ENCODE data around the gene LPXN. TPM values are rescaled to one million over a fixed set of nuclear protein-coding genes. Genes with fewer than 3 reads are reported as not detected.
A peak's percentile ranks its signal among the peaks of the same experiment; 100 is the strongest.

LPXN gene
- total RNA-seq, 1 donor from 2014 or later, result 284 TPM

DNA sequence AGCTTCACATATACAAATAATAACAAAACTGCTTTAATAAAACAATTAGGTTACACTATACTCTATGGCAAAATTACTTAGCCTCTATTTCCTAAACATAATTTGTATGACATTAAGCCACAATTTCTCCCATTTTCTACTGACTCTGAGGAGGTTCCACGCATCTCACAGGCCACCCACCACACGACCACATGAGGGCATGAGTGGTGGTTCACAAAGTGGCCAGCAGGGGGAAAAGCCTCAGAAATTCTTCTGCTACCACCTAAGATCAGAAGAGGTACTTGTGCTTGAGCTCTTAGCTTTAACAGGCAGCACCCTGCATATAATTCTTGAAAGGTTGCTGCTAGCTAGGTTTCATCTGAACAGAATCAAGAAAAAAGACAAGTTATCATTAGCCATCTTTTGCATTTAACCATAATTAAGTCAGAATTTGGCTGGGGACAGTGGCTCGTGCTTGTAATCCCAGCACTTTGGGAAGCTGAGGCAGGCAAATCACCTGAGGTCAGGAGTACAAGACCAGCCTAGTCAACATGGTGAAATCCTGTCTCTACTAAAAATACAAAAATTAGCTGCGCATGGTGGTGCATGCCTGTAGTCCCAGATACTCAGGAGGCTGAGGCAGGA, 7.7 kb downstream of the LPXN start:
- DNase-seq (peak; percentile 54), ATAC-seq (ENCODE audit: low read depth) (peak; percentile 99)
- peaks cover 40% of the 10 kb centered on the region for H3K4me1 Mint-ChIP-seq
- peak; percentile 53 for TF ChIP-seq CTCF (IDR thresholded peaks at IDR 0.05)
- intact Hi-C loops (cut with micrococcal nuclease), result loop anchor here (1.0 to 2.0 kb wide), 7 partner anchors 11 to 568 kb away; partner anchors contain the start of gene ZFP91
- H3K9me3 Mint-ChIP-seq, result no peaks in the 10 kb centered on the region
- H3K4me3 Mint-ChIP-seq, result no peak overlapping the region
- POLR2A ChIA-PET, result interaction anchor here (0.6 to 3.7 kb wide), 10 partner anchors 8 to 1110 kb away, joined by 3 to 63 read pairs (median 4); partner anchors contain the start of genes LPXN and ZFP91
- no peaks in the 10 kb centered on the region for H3K27me3 Mint-ChIP-seq
- peak overlapping the region; percentile 36 for H3K27ac Mint-ChIP-seq
- CTCF ChIA-PET, result interaction anchor here (0.6 to 4.1 kb wide), 35 partner anchors 9 to 999 kb away, joined by 3 to 63 read pairs (median 5); partner anchors contain the start of genes CNTF, LPXN and ZFP91
- H3K36me3 Mint-ChIP-seq (ENCODE audit: low read depth), result peaks cover 66% of the 10 kb centered on the region

GRCh38 chr11:58564231-58564630, 11.4 kb downstream of the LPXN start:
- no peaks in the 10 kb centered on the region for H3K9me3 Mint-ChIP-seq
- H3K27me3 Mint-ChIP-seq, result no peaks in the 10 kb centered on the region
- ChIA-PET POLR2A (interaction anchor here (1.3 to 2.0 kb wide), 2 partner anchors 10 to 13 kb away, joined by 4 to 5 read pairs; no protein-coding TSS in a partner anchor), CTCF (interaction anchor here (0.7 kb wide), 1 partner anchor 30 kb away, joined by 3 read pairs; no protein-coding TSS in a partner anchor)
- ATAC-seq (ENCODE audit: low read depth) (no peak), DNase-seq (no peak)
- peaks cover 72% of the 10 kb centered on the region for H3K36me3 Mint-ChIP-seq (ENCODE audit: low read depth)
- H3K4me1 Mint-ChIP-seq, result peaks cover 49% of the 10 kb centered on the region
- no peak overlapping the region for H3K4me3 Mint-ChIP-seq
- H3K27ac Mint-ChIP-seq, result no peak overlapping the region
- intact Hi-C loops (cut with micrococcal nuclease), result no loop called here
- TF ChIP-seq CTCF (IDR thresholded peaks at IDR 0.05), result no peak

DNA sequence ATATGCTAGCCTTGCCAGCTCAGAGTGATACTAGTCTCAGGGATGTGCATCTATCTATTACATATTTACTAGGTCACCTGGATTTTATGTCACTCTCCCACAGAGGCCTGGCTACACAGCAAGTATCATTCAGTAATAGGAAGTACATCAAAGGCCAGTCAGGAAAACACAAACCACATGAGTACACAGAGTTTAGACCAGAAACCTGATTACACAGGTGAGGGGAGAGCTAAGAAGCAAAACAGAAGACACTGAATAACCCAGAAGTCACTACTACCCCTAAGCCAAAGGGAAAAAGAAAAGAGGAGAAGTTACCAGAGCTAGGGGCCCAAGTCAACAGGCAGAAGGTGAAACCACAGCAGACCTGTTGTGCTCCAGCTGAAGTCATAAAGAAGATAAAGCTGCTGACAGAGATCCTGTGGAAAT, 13.3 kb downstream of the LPXN start:
- CTCF ChIA-PET, result no interaction called here
- DNase-seq (no peak), ATAC-seq (ENCODE audit: low read depth) (no peak)
- POLR2A ChIA-PET, result interaction anchor here (0.8 kb wide), 1 partner anchor 16 kb away, joined by 3 read pairs; no protein-coding TSS in a partner anchor
- TF ChIP-seq CTCF (IDR thresholded peaks at IDR 0.05), result no peak
- Mint-ChIP-seq H3K27me3 (no peaks in the 10 kb centered on the region), H3K27ac (peak overlapping the region; percentile 24), H3K9me3 (no peaks in the 10 kb centered on the region), H3K4me1 (peaks cover 38% of the 10 kb centered on the region), H3K4me3 (no peak overlapping the region), H3K36me3 (ENCODE audit: low read depth) (peaks cover 63% of the 10 kb centered on the region)
- intact Hi-C loops (cut with micrococcal nuclease), result no loop called here

- no peak for TF ChIP-seq CTCF (IDR thresholded peaks at IDR 0.05)
- peaks cover 65% of the 10 kb centered on the region for H3K36me3 Mint-ChIP-seq (ENCODE audit: low read depth)
- H3K4me1 Mint-ChIP-seq, result peaks cover 42% of the 10 kb centered on the region
- no peak overlapping the region for H3K27ac Mint-ChIP-seq
- POLR2A ChIA-PET, result no interaction called here
- no peaks in the 10 kb centered on the region for H3K9me3 Mint-ChIP-seq
- CTCF ChIA-PET, result interaction anchor here (1.5 kb wide), 1 partner anchor 597 kb away, joined by 4 read pairs; no protein-coding TSS in a partner anchor
- no peak for ATAC-seq (ENCODE audit: low read depth)
- no peak overlapping the region for H3K4me3 Mint-ChIP-seq
- intact Hi-C loops (cut with micrococcal nuclease), result no loop called here
- no peaks in the 10 kb centered on the region for H3K27me3 Mint-ChIP-seq
- no peak for DNase-seq
These were observed 14.1 kb downstream of the LPXN start for GRCh38 chr11:58561394-58562098.

DNA sequence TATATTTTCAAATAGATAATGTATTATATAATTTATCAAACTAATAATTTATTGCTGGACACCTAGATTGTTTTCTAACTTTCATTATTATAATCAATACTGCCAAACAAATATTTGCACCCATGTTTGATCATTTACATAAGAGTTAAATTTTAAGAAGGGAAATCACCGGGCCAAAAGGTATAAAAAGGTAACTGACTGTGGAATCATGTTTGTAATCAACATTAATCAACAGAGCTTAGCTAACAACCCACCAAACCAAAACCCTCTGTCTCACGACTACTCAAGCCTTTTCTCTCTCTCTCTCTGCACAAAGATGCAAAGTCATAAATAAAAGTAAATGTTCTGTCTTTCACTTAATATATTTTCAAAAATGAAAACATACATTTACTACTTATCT, 14.8 kb downstream of the LPXN start:
- Mint-ChIP-seq H3K4me1 (peaks cover 44% of the 10 kb centered on the region), H3K27me3 (no peaks in the 10 kb centered on the region), H3K4me3 (no peak overlapping the region), H3K9me3 (no peaks in the 10 kb centered on the region), H3K27ac (no peak overlapping the region), H3K36me3 (ENCODE audit: low read depth) (peaks cover 64% of the 10 kb centered on the region)
- intact Hi-C loops (cut with micrococcal nuclease), result no loop called here
- ATAC-seq (ENCODE audit: low read depth) (no peak), DNase-seq (no peak)
- CTCF ChIA-PET, result interaction anchor here (1.5 kb wide), 1 partner anchor 598 kb away, joined by 4 read pairs; no protein-coding TSS in a partner anchor
- no peak for TF ChIP-seq CTCF (IDR thresholded peaks at IDR 0.05)
- POLR2A ChIA-PET, result interaction anchor here (1.6 kb wide), 1 partner anchor 13 kb away, joined by 4 read pairs; no protein-coding TSS in a partner anchor
